KG1 (cell line): Measurements from ENCODE around the gene LEMD1.

Experiments
- DNase-seq: peaks from one replicate; lab custom pipeline; 2025; lab: John Stamatoyannopoulos, UW

LEMD1 gene

GRCh38 chr1:205421798-205422197, at the start of gene LEMD1:
Gene LEMD1, minus strand, starts transcription at chr1:205422056. Its CDS starts 1,520 bp downstream, at chr1:205420536.
- no peak for DNase-seq

- no peak for DNase-seq
Measured at GRCh38 chr1:205470131-205470530, 48.3 kb upstream of the LEMD1 start.

- no peak for DNase-seq
Measured at GRCh38 chr1:205466595-205467220, 44.9 kb upstream of the LEMD1 start.

- no peak for DNase-seq
Measured at GRCh38 chr1:205465392-205465791, 43.5 kb upstream of the LEMD1 start.

- DNase-seq: peak; percentile 26
Measured at GRCh38 chr1:205458777-205459566, 37.1 kb upstream of the LEMD1 start.

- no peak for DNase-seq
Measured at GRCh38 chr1:205456868-205457745, 35.3 kb upstream of the LEMD1 start.

- no peak for DNase-seq
Measured at GRCh38 chr1:205456383-205456867, 34.6 kb upstream of the LEMD1 start.

- DNase-seq: no peak
Measured at GRCh38 chr1:205455581-205456382, 33.9 kb upstream of the LEMD1 start, which contains the start of gene BLACAT1. Gene BLACAT1, minus strand, starts transcription at chr1:205456045.

GRCh38 chr1:205454903-205455335, 33.1 kb upstream of the LEMD1 start:
- no peak for DNase-seq

GRCh38 chr1:205453466-205453865, 31.6 kb upstream of the LEMD1 start:
- no peak for DNase-seq

- DNase-seq: no peak
Measured at GRCh38 chr1:205452933-205453332, 31.1 kb upstream of the LEMD1 start.

GRCh38 chr1:205452364-205452763, 30.5 kb upstream of the LEMD1 start:
- DNase-seq: no peak

- no peak for DNase-seq
Measured at GRCh38 chr1:205451759-205452164, 29.9 kb upstream of the LEMD1 start.

- no peak for DNase-seq
Measured at GRCh38 chr1:205451202-205451601, 29.3 kb upstream of the LEMD1 start.

- DNase-seq: no peak
Measured at GRCh38 chr1:205450448-205450847, 28.6 kb upstream of the LEMD1 start.

GRCh38 chr1:205449750-205450443, 28.0 kb upstream of the LEMD1 start:
- DNase-seq: no peak

- DNase-seq: no peak
Measured at GRCh38 chr1:205449254-205449749, 27.4 kb upstream of the LEMD1 start.

GRCh38 chr1:205448540-205449253, 26.8 kb upstream of the LEMD1 start:
- no peak for DNase-seq

GRCh38 chr1:205447457-205448341, 25.8 kb upstream of the LEMD1 start:
- DNase-seq: no peak
